SKM-1 treated with dmso at 0.1 percent for 144 hours (cell line): ENCODE measurements around the gene ACSF3.
A peak's percentile ranks its signal among the peaks of the same experiment; 100 is the strongest.

Source experiments
- DNase-seq: peaks from one replicate; lab custom pipeline; 2025; ENCODE audit not compliant: unreplicated experiment; lab: John Stamatoyannopoulos, UW

Gene ACSF3

DNA sequence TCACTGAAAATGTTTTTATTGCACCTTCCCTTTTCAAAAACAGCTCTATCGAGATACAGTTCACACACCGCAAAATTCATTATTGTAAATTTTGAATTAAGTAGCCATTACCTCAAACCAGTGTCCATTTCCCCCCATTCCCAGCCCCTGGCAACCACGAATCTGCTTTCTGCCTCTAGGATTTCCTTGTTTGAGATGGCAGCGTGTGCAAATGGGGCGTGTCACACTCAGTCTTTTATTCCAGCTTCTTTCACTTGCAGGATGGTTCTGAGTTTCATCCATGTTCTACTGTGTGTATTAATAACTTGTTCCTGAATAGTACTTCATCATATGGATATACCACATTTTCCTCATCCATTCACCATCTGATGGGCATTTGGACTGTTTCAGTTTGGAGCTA, 14.8 kb downstream of the ACSF3 start:
- DNase-seq = no peak

DNA sequence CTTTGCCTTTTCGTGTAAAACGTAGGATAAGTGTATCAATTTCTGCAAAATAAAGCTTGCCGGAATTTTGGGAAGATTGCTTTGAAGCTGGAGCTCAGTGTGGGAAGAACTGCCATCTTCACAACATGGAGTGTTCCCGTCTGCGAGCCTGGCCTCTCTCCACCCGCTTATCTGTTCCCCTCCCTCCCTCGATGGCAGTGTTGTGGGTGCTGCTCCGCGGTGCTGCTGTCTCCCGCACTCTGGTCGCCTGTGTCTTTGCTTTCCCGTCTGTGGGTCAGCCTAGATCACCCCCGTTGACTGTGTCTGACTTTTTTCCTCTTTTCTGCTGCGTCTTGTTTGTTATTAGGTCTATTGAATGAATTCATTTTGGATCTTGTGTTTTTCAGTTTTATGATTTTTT, 17.0 kb downstream of the ACSF3 start:
- DNase-seq = no peak

DNA sequence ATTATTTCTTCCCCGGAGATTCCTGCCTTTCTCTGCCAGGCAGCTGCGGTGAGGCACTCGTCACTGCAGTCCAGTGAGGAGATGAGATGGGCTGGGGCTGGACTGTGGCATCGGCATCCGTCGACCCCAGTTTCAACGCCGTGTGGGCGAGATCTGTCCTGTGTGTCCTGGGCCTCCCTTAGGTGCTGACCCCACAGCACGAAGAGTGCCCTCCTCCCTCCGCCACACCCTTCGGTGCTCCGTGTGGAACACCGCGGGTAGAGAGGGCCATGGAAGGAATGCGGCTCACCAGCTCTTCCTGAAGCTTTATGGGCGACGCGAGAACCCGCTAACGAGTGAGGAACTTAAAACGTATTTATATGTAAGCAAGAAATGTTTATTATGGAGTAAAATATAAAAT, 17.6 kb downstream of the ACSF3 start:
- no peak for DNase-seq

DNA sequence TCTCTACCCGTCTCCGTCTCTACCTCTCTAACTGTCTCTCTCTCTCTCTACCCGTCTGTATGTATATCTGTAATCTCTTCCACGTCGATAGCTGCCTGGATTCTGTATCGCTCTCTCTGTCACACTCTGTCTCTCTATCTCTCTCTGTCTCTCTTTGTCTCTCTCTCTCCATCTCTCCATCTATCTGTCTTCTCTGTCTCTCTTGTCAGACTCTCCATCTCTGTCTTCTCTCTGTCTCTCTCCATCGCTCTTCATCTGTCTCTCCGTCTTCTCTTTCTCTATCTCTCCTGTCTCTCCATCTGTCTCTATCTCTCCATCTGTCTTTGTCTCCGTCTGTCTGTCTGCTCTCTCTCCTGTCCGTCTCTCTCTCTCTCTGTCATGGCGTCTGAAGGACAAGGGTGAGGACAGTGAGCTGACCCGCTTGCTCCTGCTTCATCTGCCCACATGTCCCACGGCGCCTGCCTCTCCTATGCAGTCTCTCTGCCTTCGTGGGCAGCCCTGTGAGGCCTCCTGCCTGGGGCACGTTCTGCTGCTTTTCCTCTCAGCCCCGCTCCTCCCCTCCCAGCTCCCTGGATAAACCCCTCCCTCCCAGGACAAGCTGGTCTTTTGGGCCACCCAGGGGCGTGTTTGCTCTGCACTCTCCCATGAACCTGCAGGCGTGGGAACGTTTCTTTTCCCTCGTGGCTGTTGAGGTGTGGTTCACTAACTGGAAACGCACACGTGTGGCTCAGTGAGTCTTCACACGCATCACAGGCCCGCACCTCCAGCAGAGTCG, 18.9 kb downstream of the ACSF3 start:
- DNase-seq = no peak

DNA sequence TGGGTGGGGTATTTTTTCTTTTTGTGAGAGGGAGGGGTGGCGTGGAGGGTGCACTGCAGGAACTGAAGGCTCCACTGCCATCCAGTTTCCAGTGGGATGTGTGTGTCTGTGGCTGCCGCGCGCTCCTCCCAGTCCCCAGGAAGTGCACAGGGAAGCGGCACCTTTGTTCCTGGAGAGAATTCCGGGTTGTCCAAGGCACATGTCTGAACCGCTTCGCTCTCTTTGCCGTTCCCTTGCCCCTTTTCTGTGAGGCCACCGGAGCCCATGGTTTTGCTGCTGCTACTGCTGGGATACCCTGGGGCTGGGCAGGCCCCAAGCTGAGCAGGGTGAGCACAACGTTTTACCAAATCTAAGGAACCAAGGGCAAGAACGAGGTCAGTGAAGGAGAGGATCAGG, 19.5 kb downstream of the ACSF3 start:
- no peak for DNase-seq

DNA sequence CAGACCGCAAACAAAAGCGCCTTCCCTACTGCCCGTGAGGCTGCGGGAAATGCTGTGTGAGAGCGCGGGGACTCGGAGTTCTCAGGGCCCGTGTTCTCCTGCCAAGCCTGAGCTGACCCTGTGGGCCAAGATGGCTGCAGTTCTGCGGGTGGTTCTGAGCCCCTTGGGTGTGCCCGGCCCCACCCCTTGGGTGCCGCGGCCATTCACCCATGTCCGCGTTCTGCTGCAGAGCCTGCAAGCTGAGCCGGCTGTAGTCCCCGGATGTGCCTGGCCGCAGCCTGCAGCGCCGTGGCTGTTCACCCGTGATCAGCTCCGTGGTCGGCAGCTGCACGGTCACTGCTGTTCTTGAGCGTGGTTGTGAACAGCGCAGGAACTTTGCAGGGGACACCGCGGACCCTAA, 20.0 kb downstream of the ACSF3 start:
- DNase-seq = no peak

DNA sequence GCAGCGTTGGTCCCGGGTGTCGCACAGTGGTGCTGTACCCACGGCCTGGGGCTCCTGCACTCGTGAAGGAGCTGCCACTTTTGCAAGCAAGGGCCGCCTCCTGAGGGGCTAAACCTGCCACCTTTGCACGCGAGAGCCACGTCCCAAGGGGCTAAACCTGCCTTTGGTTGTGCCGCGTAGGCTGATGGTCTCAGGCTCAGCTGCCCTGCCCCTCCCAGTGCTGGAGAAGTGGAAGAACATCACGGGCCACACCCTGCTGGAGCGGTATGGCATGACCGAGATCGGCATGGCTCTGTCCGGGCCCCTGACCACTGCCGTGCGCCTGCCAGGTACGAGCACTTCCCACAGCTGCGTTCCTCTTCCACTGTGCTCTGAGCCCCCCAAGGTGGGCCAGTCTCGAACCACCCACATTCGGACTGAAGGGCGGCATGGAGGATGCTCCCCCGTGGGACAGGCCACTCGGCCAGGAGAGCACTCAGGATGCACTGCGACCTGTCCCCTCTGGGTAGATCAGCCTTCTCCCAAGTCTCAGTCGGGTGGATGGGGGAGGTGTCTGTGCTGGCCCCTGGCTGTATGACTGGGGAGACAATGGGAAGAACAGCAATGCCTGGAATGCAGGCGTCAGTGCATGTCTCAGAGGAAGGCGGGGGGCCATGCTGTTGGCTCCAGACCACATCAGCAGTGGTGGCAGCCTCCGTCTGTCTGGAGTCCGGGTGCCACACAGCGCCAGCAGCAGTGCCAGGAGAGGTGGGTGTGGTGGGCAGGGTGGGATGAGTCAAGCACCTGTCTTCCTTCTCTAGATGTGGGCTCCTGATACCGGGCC, 20.7 kb downstream of the ACSF3 start:
- no peak for DNase-seq

DNA sequence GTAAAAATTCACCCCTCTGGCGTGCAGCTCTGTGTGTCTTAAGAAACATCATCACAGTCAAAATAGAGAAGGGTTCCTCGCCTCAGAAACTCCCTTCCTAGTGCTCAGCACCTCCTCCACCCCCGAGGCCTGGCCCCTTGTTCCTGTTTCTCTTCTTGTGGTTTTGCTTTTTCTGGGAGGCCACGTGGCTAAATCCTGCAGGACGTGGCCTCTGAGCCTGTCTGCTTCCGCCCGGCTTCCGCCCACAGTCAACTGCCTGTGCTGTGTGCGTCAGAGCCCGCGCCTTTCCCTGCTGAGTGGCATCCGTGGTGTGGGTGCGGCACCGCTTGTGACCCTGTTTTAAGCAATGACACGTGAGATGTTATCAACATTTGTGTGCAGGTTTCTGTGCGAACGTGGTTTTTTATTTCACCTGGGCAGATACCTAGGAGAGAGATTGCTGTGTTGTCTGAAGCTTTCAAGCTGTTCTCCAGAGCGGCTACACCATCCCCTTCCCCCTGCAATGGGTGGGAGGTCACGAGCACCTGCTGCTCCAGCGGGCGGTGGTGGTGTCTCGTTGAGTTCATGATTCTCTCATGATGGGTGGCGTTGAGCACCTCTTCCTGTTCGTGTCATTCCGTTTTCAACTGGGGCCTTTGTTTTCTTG, 21.7 kb downstream of the ACSF3 start:
- DNase-seq = peak; percentile 96

DNA sequence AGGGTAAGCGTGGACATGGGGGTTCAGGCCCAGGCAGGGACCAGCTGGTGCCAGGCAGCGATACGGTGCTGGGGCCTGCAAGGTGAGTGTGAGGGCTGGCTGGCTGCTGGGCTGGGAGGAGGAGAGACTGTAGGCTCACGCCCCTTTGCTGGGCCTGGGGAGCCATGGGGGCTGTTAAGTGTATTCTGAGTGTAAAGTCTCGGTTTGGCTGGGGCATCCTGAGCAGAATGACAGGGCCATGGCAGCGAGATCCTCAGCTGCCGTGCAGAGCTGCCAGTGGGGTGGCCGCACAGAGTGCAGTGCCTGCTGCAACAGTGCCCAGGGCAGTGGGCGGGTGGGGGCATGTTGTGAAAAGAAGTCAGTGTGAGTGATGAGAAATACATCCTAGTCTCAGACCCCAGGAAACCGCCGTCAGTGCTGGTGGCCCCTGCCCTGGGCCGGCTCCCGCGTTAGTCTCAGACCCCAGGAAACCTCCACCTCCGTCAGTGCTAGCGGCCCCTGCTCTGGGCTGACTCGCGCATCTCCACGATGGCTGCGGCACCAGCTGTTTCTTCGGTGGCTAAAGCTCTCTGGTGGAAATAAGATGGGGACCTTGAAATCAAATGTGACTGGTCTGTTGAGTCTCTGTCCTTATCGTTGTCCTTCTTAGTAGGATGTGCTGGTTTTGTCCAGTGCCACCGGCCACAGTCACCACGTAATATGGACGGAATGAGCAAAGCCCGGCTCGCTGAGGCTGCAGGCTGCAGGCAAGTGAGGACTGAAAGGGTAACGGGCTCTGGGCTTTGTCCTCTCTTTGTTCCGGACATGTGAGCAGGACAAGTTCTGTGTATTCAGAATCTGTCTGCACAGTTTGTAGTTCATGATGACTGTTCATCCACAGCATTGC, 22.9 kb downstream of the ACSF3 start:
- no peak for DNase-seq

DNA sequence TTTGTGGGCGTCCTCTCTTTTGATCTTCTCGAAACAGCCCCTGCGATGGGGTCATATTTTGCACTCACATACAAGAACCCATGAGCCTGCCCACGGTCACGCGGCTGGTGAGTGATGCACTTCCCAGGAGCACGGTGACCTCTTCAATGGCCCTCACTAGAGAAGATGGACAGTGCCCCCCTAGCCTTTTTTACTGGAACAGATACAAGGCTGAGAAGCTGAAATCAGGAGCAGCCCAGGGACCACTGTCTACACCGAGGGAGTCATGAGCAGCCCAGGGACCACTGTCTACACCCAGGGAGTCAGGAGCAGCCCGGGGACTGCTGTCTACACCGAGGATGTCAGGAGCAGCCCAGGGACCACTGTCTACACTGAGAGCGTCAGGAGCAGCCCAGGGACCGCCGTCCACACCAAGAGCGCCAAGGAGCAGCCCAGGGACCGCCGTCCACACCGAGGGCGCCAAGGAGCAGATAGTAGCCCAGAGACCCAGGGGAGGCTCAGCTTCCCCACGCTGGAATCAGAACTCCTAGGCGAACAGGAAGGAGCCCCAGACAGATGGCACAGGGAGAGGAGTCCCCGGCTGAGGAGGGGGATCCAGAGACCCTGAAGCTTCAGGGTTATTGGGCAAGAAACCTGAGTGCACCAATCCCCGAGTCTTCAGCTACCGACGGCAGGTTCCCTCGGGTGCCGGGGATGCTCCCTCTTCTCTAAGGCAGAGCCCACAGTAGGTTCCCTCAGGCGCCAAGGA, 23.7 kb downstream of the ACSF3 start:
- no peak for DNase-seq

DNA sequence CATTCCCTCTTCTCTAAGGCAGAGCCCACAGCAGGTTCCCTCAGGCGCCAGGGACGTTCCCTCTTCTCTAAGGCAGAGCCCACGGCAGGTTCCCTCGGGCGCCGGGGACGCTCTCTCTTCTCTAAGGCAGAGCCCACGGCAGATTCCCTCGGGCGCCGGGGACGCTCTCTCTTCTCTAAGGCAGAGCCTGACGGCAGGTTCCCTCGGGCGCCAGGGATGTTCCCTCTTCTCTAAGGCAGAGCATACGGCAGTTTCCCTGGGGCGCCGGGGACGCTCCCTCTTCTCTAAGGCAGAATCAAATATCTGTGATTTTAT, 24.3 kb downstream of the ACSF3 start:
- DNase-seq = no peak

DNA sequence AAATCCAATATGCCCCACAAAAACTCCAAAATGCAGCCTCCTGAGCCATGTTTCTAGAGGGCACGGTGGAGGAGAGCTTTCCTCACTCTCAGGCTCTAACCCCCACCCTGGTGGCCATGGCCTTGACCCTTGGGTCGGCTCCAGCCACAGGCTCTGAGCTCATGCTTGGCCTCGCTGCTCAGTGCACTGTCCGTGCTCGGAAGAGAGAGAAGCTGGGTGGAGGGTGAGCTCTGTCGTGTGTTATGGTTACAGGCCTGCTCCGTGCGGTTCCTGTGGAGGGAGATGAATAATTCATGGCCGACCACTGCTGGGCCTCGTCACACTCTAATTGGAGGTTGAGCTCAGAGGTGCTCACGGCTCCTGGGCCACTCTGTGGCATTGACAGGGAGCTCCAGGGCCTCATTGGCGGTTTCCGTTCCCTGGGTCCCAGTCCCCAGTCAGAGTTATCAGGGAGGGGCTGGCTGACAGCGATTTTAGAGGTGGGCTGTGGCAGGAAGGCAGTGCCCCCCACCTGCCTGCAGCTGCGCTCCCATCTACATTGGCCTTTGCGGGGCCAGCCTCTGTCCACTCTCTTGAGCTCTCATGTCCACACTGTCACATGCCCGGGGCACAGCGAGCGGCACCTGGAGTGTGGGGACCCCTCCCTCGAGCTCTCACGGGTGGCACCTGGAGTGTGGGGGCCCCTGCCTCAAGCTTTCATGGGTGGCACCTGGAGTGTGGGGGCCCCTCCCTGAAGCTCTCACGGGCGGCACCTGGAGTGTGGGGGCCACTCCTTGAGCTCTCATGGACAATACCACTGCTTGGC, 24.9 kb downstream of the ACSF3 start:
- no peak for DNase-seq

DNA sequence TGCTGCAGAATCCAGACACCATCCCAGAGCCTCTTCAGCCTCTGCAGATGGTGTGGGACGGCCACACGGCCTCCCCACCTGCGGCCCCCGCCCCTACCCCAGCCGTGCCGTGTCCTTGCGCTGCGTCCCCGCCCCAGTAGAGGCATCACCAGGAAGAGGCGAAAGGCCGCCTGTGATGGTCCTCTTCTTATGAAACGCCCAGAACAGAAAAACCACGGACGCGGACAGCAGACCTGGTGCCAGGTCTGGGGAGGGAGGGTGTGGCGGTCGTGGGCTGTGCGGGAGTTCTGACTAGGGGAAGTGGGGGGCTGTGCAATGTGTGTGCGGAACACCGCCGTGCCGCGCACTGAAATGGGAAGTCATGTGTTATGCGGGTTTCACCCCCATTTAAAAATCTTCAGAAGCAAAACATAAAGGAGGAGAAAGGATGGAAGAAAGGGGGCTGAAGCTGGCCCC, 25.5 kb downstream of the ACSF3 start:
- peak; percentile 2 for DNase-seq

DNA sequence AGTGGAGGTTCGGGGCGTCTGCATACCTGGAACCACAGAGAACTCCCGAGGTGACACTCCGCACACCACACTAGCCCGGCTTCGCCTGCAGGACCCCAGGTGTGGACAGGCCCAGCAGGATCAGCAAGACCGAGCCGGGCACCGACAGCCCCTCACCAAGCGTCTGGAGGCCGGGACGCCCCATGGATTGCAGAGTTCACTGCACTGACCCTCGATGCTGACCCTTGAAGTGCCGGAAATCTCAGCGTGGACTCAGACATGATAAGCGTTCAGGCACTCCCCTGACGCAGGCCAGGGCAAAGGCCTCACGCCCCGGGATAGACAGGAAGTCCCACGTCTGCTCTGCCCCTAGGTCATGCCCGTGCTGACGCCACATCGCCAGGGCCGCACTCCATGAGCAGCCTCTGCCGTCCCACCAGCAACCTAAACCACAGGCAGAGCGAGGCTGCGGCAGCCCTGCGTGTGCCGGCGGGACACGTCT, 26.0 kb downstream of the ACSF3 start:
- no peak for DNase-seq

DNA sequence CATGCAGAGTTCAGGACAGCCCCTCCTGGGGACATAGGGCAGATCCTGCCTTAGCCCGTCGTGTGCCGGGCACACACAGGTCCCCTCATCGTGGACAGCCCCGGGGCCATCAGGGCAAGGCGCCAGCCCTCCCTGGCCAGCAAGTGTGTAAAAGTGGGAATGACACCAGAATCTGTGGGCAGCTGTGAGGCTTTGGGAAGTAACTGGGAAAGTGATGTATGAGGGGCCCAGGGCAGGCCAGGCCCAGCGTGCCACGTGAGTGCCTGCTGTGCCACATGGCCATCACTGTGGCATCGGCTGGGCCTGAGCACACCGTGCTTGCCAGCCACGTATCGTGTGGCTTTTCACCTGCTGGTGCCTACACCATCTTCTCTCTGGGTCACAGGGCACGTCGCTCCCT, 26.6 kb downstream of the ACSF3 start:
- no peak for DNase-seq

DNA sequence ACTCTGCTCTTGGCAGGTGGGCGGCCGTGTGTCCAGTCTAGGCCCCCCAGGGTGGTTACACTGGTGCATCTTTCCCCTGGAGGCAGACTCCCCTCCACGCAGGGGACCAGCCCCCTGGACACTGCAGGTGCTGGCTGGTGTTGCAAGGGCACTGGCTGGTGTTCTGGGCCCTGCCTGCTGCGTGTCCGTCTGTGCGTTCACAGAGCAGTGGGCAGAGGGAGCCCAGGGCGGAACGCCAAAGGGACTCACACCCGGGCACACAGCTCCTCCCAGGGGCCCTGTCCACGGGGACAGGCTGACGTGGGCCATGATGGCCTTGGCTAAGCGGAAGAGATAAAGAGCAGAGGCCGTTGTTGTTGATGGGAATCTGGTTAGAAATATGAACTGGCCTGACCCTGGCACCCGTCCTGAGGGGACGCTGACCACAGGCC, 27.3 kb downstream of the ACSF3 start:
- DNase-seq = no peak

DNA sequence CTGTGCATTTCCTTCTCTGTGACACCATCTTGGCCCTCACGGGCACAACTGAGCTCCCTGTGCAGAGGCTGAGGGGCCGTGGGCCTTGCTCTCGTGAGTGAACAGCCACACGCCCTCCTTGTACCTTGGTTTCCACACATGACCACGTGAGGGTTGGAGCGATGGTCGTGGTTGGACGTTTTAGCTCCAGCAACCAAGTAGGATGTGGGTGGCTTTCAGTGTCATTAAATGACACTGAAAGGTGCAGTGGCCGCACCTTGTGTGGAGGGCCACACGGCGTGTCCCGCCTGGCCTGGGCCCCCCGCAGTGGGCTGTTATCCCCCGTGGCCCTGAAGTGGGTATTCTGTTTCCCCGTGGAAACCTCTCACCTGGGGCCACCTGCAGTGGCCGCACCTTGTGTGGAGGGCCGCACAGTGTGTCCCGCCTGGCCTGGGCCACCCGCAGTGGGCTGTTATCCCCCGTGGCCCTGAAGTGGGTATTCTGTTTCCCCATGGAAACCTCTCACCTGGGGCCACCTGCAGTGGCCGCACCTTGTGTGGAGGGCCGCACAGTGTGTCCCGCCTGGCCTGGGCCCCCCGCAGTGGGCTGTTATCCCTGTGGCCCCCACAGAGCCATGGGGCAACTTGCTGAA, 28.2 kb downstream of the ACSF3 start:
- DNase-seq = no peak

DNA sequence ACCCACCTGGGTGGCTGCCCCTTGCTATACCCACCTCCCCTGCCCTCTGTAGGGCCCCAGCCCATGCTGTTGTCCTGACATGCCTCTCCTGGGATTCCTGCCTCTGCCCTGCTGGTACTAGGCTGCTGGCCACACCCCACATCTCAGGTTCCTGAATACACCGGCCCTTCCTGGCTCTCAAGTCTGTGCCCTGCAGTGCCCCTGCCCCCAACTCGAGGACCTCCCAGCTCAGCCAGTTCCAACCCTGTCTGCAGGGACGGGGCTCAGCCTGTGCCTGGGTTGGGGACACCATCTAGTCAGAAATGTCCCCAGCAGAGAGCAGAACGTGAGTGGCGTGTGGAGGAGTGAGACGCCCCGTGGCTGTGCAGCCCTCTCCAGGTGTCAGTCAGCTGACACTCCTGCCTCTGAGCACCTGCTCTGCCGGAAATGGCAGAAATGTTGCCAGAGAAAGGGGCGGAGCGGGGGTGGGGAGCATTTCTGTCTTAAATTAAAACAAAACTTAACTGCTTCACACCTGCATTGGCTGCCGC, 28.7 kb downstream of the ACSF3 start:
- no peak for DNase-seq
